SK-N-SH (cell line): ENCODE data around the gene EXOC1. TPM values are rescaled to one million over a fixed set of nuclear protein-coding genes. Genes with fewer than 3 reads are reported as not detected.

Experiments
- CTCF ChIA-PET: fragments of 300-600, 350-600 bp; formaldehyde crosslinking; extraction: SDS; loops from one replicate; lab custom pipeline; 2021; lab: Yijun Ruan, JAX
- POLR2A ChIA-PET: fragments of 350-600 bp; sonication (Branson Sonifier 250); formaldehyde crosslinking; extraction: SDS; loops from one replicate; lab custom pipeline; 2020; ENCODE audit warnings: antibody characterized with exemption, inconsistent platforms; lab: Yijun Ruan, JAX
- DNase-seq: peaks from one replicate; pipeline ENCODE4 v3.0.0; 2012
- H2AFZ ChIP-seq: fragments of 200-600 bp; sonication (generic); 2 replicates; pipeline ENCODE4 v1.8.1; 2016; ENCODE audit warnings: antibody characterized with exemption, mild to moderate bottlenecking, low read depth
- H3F3A ChIP-seq: fragments of 200-600 bp; sonication (generic); replicated peaks from 2 replicates; pipeline ENCODE3; 2016; ENCODE audit warnings: antibody characterized with exemption, mild to moderate bottlenecking; ENCODE audit not compliant: insufficient read depth
- H3K27ac ChIP-seq, 2 experiments: fragments of 200-500 bp in 1 of 2; fragments of 200-600 bp in 1 of 2; sonication (Bioruptor generic) in 1 of 2; sonication (generic), shearing (Covaris generic) in 1 of 2; 2 replicates each; pipeline versions ENCODE4 v1.5.1 to v1.6.1; 2014 to 2016; ENCODE audit warnings: low read depth in 2 of 2, inconsistent platforms in 1 of 2, low read length in 1 of 2, mild to moderate bottlenecking in 1 of 2, mixed read lengths in 1 of 2
- H3K27me3 ChIP-seq: fragments of 200-600 bp; sonication (generic), shearing (Covaris generic); 2 replicates; pipeline ENCODE4 v1.6.1; 2016; ENCODE audit warnings: mixed run types; ENCODE audit not compliant: insufficient read depth
- H3K36me3 ChIP-seq, 2 experiments: fragments of 200-500 bp in 1 of 2; fragments of 200-600 bp in 1 of 2; sonication (Bioruptor generic) in 1 of 2; sonication (generic) in 1 of 2; replicated peaks in 1 of 2; 2 replicates each; pipeline versions ENCODE3 to v1.5.1; 2014 to 2016; ENCODE audit warnings: low read length in 1 of 2, mild to moderate bottlenecking in 1 of 2; ENCODE audit not compliant: insufficient read depth in 2 of 2, control insufficient read depth in 1 of 2
- H3K4me1 ChIP-seq, 2 experiments: fragments of 200-500 bp in 1 of 2; fragments of 200-600 bp in 1 of 2; sonication (Bioruptor generic) in 1 of 2; sonication (generic), shearing (Covaris generic) in 1 of 2; 2 replicates each; pipeline versions ENCODE4 v1.5.1 to v1.6.1; 2014 to 2016; ENCODE audit warnings: low read depth in 1 of 2, low read length in 1 of 2, mixed run types in 1 of 2; ENCODE audit not compliant: insufficient read depth in 2 of 2, control insufficient read depth in 1 of 2
- H3K4me2 ChIP-seq: fragments of 200-600 bp; sonication (generic), shearing (Covaris generic); 2 replicates; pipeline ENCODE4 v1.6.1; 2017; ENCODE audit warnings: mixed run types
- H3K4me3 ChIP-seq, 2 experiments: fragments of 200-500 bp in 1 of 2; fragments of 200-600 bp in 1 of 2; sonication (Bioruptor generic) in 1 of 2; sonication (generic), shearing (Covaris generic) in 1 of 2; 2 replicates each; pipeline versions ENCODE4 v1.5.1 to v1.8.1; 2014 to 2016; ENCODE audit warnings: low read depth in 2 of 2, inconsistent platforms in 1 of 2, low read length in 1 of 2, mild to moderate bottlenecking in 1 of 2, mixed read lengths in 1 of 2, moderate library complexity in 1 of 2
- H3K79me2 ChIP-seq: fragments of 200-600 bp; sonication (generic); 2 replicates; pipeline ENCODE4 v1.8.1; 2017; ENCODE audit warnings: mild to moderate bottlenecking; ENCODE audit not compliant: insufficient read depth
- H3K9ac ChIP-seq: fragments of 200-600 bp; sonication (generic); 2 replicates; pipeline ENCODE4 v1.6.1; 2017; ENCODE audit warnings: mixed run types
- H3K9me2 ChIP-seq: fragments of 200-600 bp; sonication (generic); 2 replicates; pipeline ENCODE4 v1.6.1; 2017; ENCODE audit warnings: mixed run types
- H3K9me3 ChIP-seq: fragments of 200-600 bp; sonication (generic); 2 replicates; pipeline ENCODE4 v1.6.1; 2017; ENCODE audit warnings: mixed run types, mild to moderate bottlenecking, moderate library complexity
- H4K20me1 ChIP-seq: fragments of 200-600 bp; sonication (generic); 2 replicates; pipeline ENCODE4 v1.6.1; 2017; ENCODE audit warnings: mild to moderate bottlenecking, mixed run types; ENCODE audit not compliant: insufficient read depth
- EZH2phosphoT487 ChIP-seq: fragments of 200-600 bp; sonication (generic); IDR thresholded peaks from 2 replicates; pipeline ENCODE4 v1.6.1; 2017; ENCODE audit warnings: low read depth, mixed run types, mild to moderate bottlenecking, antibody characterized with exemption, moderate library complexity, borderline replicate concordance
- FOXM1 ChIP-seq: IDR thresholded peaks from 2 replicates; pipeline ENCODE4 v1.4.0; 2012; ENCODE audit warnings: low read depth, mild to moderate bottlenecking
- GABPA ChIP-seq: IDR thresholded peaks from 2 replicates; pipeline ENCODE4 v1.4.0; 2012; ENCODE audit warnings: low read depth, mild to moderate bottlenecking
- JUND ChIP-seq: IDR thresholded peaks from 2 replicates; pipeline ENCODE4 v1.4.0; 2012
- MEF2A ChIP-seq: IDR thresholded peaks from 2 replicates; pipeline ENCODE4 v1.4.0; 2012; ENCODE audit warnings: low read depth, borderline replicate concordance
- NRF1 ChIP-seq: IDR thresholded peaks from 2 replicates; pipeline ENCODE4 v1.6.1; 2012; ENCODE audit warnings: low read depth, mild to moderate bottlenecking, low read length
- RXRA ChIP-seq: IDR thresholded peaks from 2 replicates; pipeline ENCODE4 v1.4.0; 2012; ENCODE audit warnings: low read depth, mild to moderate bottlenecking, borderline replicate concordance
- SIN3A ChIP-seq: IDR thresholded peaks from 2 replicates; pipeline ENCODE4 v1.6.1; 2012; ENCODE audit warnings: low read depth, mild to moderate bottlenecking, low read length, moderate library complexity, borderline replicate concordance
- SMC3 ChIP-seq: IDR thresholded peaks from 2 replicates; pipeline ENCODE4 v1.6.1; 2012; ENCODE audit warnings: low read depth, low read length, improper control_type of control experiment
- TCF12 ChIP-seq: IDR thresholded peaks from 2 replicates; pipeline ENCODE4 v1.4.0; 2012
- WGBS: methylation state at CpG from one replicate; pipeline ENCODE4 v1.1.6; 2017; ENCODE audit warnings: low lambda C conversion rate; 5-methylcytosine and 5-hydroxymethylcytosine counted together
- polyA plus RNA-seq, 3 experiments: library from polyadenylated mRNA; depleted of rRNA; stranded (reverse); fragments of >200 nt; gene quantifications; 2 replicates each; pipeline ENCODE4 v1.2.3, GENCODE V29; 2012
- TF ChIP-seq, protein P1 (sequence below): IDR thresholded peaks from 2 replicates; pipeline ENCODE4 v1.4.0; 2012; ENCODE audit warnings: low read depth, borderline replicate concordance
- TF ChIP-seq, protein P2 (sequence below): IDR thresholded peaks from 2 replicates; pipeline ENCODE4 v1.4.0; 2012; ENCODE audit warnings: low read depth
- TF ChIP-seq, protein P3 (sequence below): IDR thresholded peaks from 2 replicates; pipeline ENCODE4 v1.6.1; 2012; ENCODE audit warnings: mild to moderate bottlenecking, low read depth, low read length, moderate library complexity
- TF ChIP-seq, protein P4 (sequence below): IDR thresholded peaks from 2 replicates; pipeline ENCODE4 v1.4.0; 2012; ENCODE audit warnings: low read depth, borderline replicate concordance

The EXOC1 gene
- polyA plus RNA-seq, 1 of the 3 experiments (the other 2 are of a cell fraction): 13.5 TPM

DNA sequence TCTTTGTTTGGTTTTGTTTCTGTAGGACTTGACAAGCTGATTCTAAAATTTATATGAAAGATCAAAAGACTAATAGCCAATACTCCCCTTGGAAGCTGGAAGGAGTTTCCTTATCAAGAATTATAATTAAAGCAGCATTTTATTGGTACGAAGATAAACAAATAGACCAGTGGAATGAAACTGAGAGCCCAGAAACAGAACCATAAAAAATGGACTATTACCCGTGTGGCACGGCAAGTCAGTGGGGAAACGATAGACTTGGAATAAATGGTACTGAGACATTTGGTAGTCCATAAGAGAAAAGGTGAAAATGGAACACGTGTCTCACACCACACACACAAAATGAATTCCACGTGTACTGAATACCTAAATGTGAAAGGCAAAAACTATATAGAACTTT lies 52.9 kb downstream of the EXOC1 start:
- POLR2A ChIA-PET: no interaction called here
- no peaks in the 10 kb centered on the region for H4K20me1 ChIP-seq
- H3K4me3 ChIP-seq: no peak overlapping the region
- H3F3A ChIP-seq: peaks cover 8% of the 10 kb centered on the region
- TF ChIP-seq, protein P1, sequence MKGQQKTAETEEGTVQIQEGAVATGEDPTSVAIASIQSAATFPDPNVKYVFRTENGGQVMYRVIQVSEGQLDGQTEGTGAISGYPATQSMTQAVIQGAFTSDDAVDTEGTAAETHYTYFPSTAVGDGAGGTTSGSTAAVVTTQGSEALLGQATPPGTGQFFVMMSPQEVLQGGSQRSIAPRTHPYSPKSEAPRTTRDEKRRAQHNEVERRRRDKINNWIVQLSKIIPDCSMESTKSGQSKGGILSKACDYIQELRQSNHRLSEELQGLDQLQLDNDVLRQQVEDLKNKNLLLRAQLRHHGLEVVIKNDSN: no peak
- TF ChIP-seq RXRA (no peak), EZH2phosphoT487 (no peak), SIN3A (no peak), NRF1 (no peak), FOXM1 (no peak), MEF2A (no peak), TCF12 (no peak), JUND (no peak), SMC3 (no peak), GABPA (no peak)
- TF ChIP-seq, protein P2, sequence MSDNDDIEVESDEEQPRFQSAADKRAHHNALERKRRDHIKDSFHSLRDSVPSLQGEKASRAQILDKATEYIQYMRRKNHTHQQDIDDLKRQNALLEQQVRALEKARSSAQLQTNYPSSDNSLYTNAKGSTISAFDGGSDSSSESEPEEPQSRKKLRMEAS: no peak
- TF ChIP-seq, protein P3, sequence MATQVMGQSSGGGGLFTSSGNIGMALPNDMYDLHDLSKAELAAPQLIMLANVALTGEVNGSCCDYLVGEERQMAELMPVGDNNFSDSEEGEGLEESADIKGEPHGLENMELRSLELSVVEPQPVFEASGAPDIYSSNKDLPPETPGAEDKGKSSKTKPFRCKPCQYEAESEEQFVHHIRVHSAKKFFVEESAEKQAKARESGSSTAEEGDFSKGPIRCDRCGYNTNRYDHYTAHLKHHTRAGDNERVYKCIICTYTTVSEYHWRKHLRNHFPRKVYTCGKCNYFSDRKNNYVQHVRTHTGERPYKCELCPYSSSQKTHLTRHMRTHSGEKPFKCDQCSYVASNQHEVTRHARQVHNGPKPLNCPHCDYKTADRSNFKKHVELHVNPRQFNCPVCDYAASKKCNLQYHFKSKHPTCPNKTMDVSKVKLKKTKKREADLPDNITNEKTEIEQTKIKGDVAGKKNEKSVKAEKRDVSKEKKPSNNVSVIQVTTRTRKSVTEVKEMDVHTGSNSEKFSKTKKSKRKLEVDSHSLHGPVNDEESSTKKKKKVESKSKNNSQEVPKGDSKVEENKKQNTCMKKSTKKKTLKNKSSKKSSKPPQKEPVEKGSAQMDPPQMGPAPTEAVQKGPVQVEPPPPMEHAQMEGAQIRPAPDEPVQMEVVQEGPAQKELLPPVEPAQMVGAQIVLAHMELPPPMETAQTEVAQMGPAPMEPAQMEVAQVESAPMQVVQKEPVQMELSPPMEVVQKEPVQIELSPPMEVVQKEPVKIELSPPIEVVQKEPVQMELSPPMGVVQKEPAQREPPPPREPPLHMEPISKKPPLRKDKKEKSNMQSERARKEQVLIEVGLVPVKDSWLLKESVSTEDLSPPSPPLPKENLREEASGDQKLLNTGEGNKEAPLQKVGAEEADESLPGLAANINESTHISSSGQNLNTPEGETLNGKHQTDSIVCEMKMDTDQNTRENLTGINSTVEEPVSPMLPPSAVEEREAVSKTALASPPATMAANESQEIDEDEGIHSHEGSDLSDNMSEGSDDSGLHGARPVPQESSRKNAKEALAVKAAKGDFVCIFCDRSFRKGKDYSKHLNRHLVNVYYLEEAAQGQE: no peak
- TF ChIP-seq, protein P4, sequence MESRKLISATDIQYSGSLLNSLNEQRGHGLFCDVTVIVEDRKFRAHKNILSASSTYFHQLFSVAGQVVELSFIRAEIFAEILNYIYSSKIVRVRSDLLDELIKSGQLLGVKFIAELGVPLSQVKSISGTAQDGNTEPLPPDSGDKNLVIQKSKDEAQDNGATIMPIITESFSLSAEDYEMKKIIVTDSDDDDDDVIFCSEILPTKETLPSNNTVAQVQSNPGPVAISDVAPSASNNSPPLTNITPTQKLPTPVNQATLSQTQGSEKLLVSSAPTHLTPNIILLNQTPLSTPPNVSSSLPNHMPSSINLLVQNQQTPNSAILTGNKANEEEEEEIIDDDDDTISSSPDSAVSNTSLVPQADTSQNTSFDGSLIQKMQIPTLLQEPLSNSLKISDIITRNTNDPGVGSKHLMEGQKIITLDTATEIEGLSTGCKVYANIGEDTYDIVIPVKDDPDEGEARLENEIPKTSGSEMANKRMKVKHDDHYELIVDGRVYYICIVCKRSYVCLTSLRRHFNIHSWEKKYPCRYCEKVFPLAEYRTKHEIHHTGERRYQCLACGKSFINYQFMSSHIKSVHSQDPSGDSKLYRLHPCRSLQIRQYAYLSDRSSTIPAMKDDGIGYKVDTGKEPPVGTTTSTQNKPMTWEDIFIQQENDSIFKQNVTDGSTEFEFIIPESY: no peak
- CTCF ChIA-PET: interaction anchor here (1.1 to 4.7 kb wide), 3 partner anchors 9 to 42 kb away, joined by 3 to 23 read pairs (median 3); partner anchors contain the start of gene CEP135
- H3K9me3 ChIP-seq: no peaks in the 10 kb centered on the region
- WGBS: 80% methylated on average over 6 of the region's 6 CpGs
- no peaks in the 10 kb centered on the region for H3K79me2 ChIP-seq
- no peak overlapping the region for H2AFZ ChIP-seq
- H3K36me3 ChIP-seq: peaks cover 24 to 33% of the 10 kb centered on the region in 2 experiments
- no peaks in the 10 kb centered on the region for H3K9me2 ChIP-seq
- H3K4me1 ChIP-seq: peaks cover 7 to 11% of the 10 kb centered on the region in 2 experiments; a peak in 1 of 4 replicates
- no peak overlapping the region for H3K9ac ChIP-seq
- no peak for DNase-seq
- H3K27ac ChIP-seq: 0 out of 4 replicates have a peak overlapping the region, but pooled peaks of 1 of the 2 experiments have one; percentile 4
- H3K27me3 ChIP-seq: no peaks in the 10 kb centered on the region
- H3K4me2 ChIP-seq: no peak overlapping the region
